SK-N-SH treated with all-trans-retinoic acid at 6 μM for 48 hours (cell line): ENCODE measurements around the gene MGLL.

Source experiments
- ATAC-seq: fragments of 200-7000 bp; cut with Tn5 transposase; 3 replicates; pipeline ENCODE4 v1.9.1; 2020; ENCODE audit warnings: mild to moderate bottlenecking, moderate library complexity
- ARNTL ChIP-seq: fragments of 450-650 bp; formaldehyde crosslinking; IDR thresholded peaks from 2 replicates; pipeline ENCODE4 v1.5.0; 2020; ENCODE audit warnings: low read depth, mild to moderate bottlenecking, moderate library complexity, borderline replicate concordance
- BACH2 ChIP-seq: fragments of 250-450 bp; sonication (Bioruptor Pico); IDR thresholded peaks from 2 replicates; pipeline ENCODE4 v1.9.0; 2021; ENCODE audit warnings: mild to moderate bottlenecking, borderline replicate concordance
- CREB5 ChIP-seq: fragments of 250-450 bp; sonication (Bioruptor Pico); IDR thresholded peaks from 2 replicates; pipeline ENCODE4 v1.5.1; 2020; ENCODE audit warnings: low read depth, mild to moderate bottlenecking, moderate library complexity
- CSDC2 ChIP-seq: fragments of 250-450 bp; sonication (Bioruptor Pico); IDR thresholded peaks from 2 replicates; pipeline ENCODE4 v1.5.0; 2020; ENCODE audit warnings: mild to moderate bottlenecking, moderate library complexity
- CSRNP3 ChIP-seq: fragments of 250-450 bp; sonication (Bioruptor Pico); IDR thresholded peaks from 2 replicates; pipeline ENCODE4 v1.5.1; 2021; ENCODE audit warnings: mild to moderate bottlenecking, moderate library complexity
- ESRRG ChIP-seq: fragments of 250-450 bp; sonication (Bioruptor Pico); IDR thresholded peaks from 2 replicates; pipeline ENCODE4 v1.6.1; 2021; ENCODE audit warnings: mild to moderate bottlenecking
- GLIS3 ChIP-seq: fragments of 250-450 bp; sonication (Bioruptor Pico); IDR thresholded peaks from 2 replicates; pipeline ENCODE4 v1.5.0; 2020; ENCODE audit warnings: mild to moderate bottlenecking, moderate library complexity
- ISL1 ChIP-seq: fragments of 250-450 bp; sonication (Bioruptor Pico); IDR thresholded peaks from 2 replicates; pipeline ENCODE4 v2.1.2; 2022; ENCODE audit warnings: mild to moderate bottlenecking, moderate library complexity
- PATZ1 ChIP-seq: fragments of 250-450 bp; sonication (Bioruptor Pico); IDR thresholded peaks from 2 replicates; pipeline ENCODE4 v1.8.0; 2020; ENCODE audit warnings: mild to moderate bottlenecking, moderate library complexity, borderline replicate concordance
- POU6F1 ChIP-seq: fragments of 250-450 bp; sonication (Bioruptor Pico); IDR thresholded peaks from 2 replicates; pipeline ENCODE4 v1.8.0; 2021; ENCODE audit warnings: low read depth, mild to moderate bottlenecking, moderate library complexity, borderline replicate concordance
- PPARA ChIP-seq: fragments of 250-450 bp; sonication (Bioruptor Pico); IDR thresholded peaks from 2 replicates; pipeline ENCODE4 v1.5.0; 2020; ENCODE audit warnings: mild to moderate bottlenecking, borderline replicate concordance
- RARB ChIP-seq: fragments of 250-450 bp; sonication (Bioruptor Pico); IDR thresholded peaks from 2 replicates; pipeline ENCODE4 v1.8.0; 2021; ENCODE audit warnings: mild to moderate bottlenecking, moderate library complexity
- SNAI2 ChIP-seq: fragments of 250-450 bp; sonication (Bioruptor Pico); IDR thresholded peaks from 2 replicates; pipeline ENCODE4 v1.5.0; 2020; ENCODE audit warnings: mild to moderate bottlenecking, moderate library complexity
- TCF4 ChIP-seq: fragments of 250-450 bp; sonication (Bioruptor Pico); IDR thresholded peaks from 2 replicates; pipeline ENCODE4 v1.8.0; 2021; ENCODE audit warnings: mild to moderate bottlenecking, moderate library complexity, borderline replicate concordance
- TOX ChIP-seq: fragments of 250-450 bp; sonication (Bioruptor Pico); IDR thresholded peaks from 2 replicates; pipeline ENCODE4 v1.8.0; 2021; ENCODE audit warnings: mild to moderate bottlenecking, moderate library complexity, borderline replicate concordance
- TSHZ2 ChIP-seq: fragments of 250-450 bp; sonication (Bioruptor Pico); IDR thresholded peaks from 2 replicates; pipeline ENCODE4 v1.5.0; 2020; ENCODE audit warnings: mild to moderate bottlenecking, moderate library complexity
- ZC3H10 ChIP-seq: fragments of 250-450 bp; sonication (Bioruptor Pico); IDR thresholded peaks from 2 replicates; pipeline ENCODE4 v1.5.1; 2021; ENCODE audit warnings: mild to moderate bottlenecking, moderate library complexity
- ZFP3 ChIP-seq: fragments of 250-450 bp; sonication (Bioruptor Pico); IDR thresholded peaks from 2 replicates; pipeline ENCODE4 v1.5.0; 2020; ENCODE audit warnings: mild to moderate bottlenecking, moderate library complexity
- ZFP30 ChIP-seq: fragments of 450-650 bp; formaldehyde crosslinking; IDR thresholded peaks from 2 replicates; pipeline ENCODE4 v1.5.0; 2022; ENCODE audit warnings: mild to moderate bottlenecking, moderate library complexity
- ZNF565 ChIP-seq: fragments of 450-650 bp; formaldehyde crosslinking; conservative IDR thresholded peaks from 2 replicates; pipeline ENCODE4 v1.5.0; 2020; ENCODE audit warnings: low read depth, mild to moderate bottlenecking, moderate library complexity
- ZNF70 ChIP-seq: fragments of 450-650 bp; formaldehyde crosslinking; IDR thresholded peaks from 2 replicates; pipeline ENCODE4 v1.5.0; 2020; ENCODE audit warnings: mild to moderate bottlenecking, moderate library complexity
- ZNF8 ChIP-seq: fragments of 450-650 bp; formaldehyde crosslinking; IDR thresholded peaks from 2 replicates; pipeline ENCODE4 v1.5.0; 2020; ENCODE audit warnings: mild to moderate bottlenecking, moderate library complexity

The MGLL gene

GRCh38 chr3:127669541-127670228 lies 152.6 kb downstream of the MGLL start:
- ATAC-seq: no peak
- TF ChIP-seq SNAI2 (CRISPR knock-in tag): no peak
- no peak for TF ChIP-seq ZNF565 (CRISPR knock-in tag)
- TF ChIP-seq TCF4 (CRISPR knock-in tag): no peak
- no peak for TF ChIP-seq CSRNP3 (CRISPR knock-in tag)
- no peak for TF ChIP-seq ARNTL

GRCh38 chr3:127668906-127669305 lies 153.4 kb downstream of the MGLL start:
- TF ChIP-seq ZFP3 (CRISPR knock-in tag): no peak
- no peak for ATAC-seq

- TF ChIP-seq PATZ1 (no peak), BACH2 (CRISPR knock-in tag) (no peak), ZC3H10 (CRISPR knock-in tag) (no peak), RARB (no peak), POU6F1 (CRISPR knock-in tag) (no peak), ZNF70 (no peak), ZNF8 (no peak), TCF4 (CRISPR knock-in tag) (no peak), ARNTL (no peak), GLIS3 (CRISPR knock-in tag) (no peak), ISL1 (CRISPR knock-in tag) (no peak), CREB5 (no peak), SNAI2 (CRISPR knock-in tag) (no peak), CSRNP3 (CRISPR knock-in tag) (no peak), PPARA (CRISPR knock-in tag) (no peak), ZNF565 (CRISPR knock-in tag) (no peak)
- no peak for ATAC-seq
Measured at GRCh38 chr3:127667119-127667681, 155.1 kb downstream of the MGLL start.

- ATAC-seq: no peak
- TF ChIP-seq RARB: no peak
- no peak for TF ChIP-seq ZFP30 (CRISPR knock-in tag)
- no peak for TF ChIP-seq TSHZ2 (CRISPR knock-in tag)
- no peak for TF ChIP-seq POU6F1 (CRISPR knock-in tag)
- no peak for TF ChIP-seq SNAI2 (CRISPR knock-in tag)
- TF ChIP-seq PATZ1: no peak
- TF ChIP-seq ESRRG (CRISPR knock-in tag): no peak
- no peak for TF ChIP-seq TOX (CRISPR knock-in tag)
- no peak for TF ChIP-seq CSDC2 (CRISPR knock-in tag)
- TF ChIP-seq ZNF8: no peak
Measured at GRCh38 chr3:127666676-127667075, 155.6 kb downstream of the MGLL start.
